Astrocyte (in vitro differentiated cells and primary cell): ENCODE results near the gene RPS6KA2. TPM values are rescaled to one million over a fixed set of nuclear protein-coding genes. Genes with fewer than 3 reads are reported as not detected.

Experiments
- DNase-seq: peaks from one replicate; pipeline ENCODE4 v3.0.0-alpha.2; 2010; ENCODE audit warnings: low read depth
- FAIRE-seq: peaks from 2 replicates; lab custom pipeline; 2011; peaks lifted over from hg19 to GRCh38; lab: Jason Lieb, UNC
- H2AFZ ChIP-seq: 2 replicates; pipeline ENCODE4 v1.6.0; 2012; ENCODE audit warnings: low read depth, low read length, inconsistent platforms
- H3K27ac ChIP-seq: 2 replicates; pipeline ENCODE4 v1.5.1; 2011; ENCODE audit warnings: low read depth, low read length, inconsistent platforms
- H3K27me3 ChIP-seq: 2 replicates; pipeline ENCODE4 v1.6.0; 2011; ENCODE audit warnings: low read length, inconsistent platforms; ENCODE audit not compliant: insufficient read depth
- H3K36me3 ChIP-seq: 2 replicates; pipeline ENCODE4 v1.5.1; 2011; ENCODE audit warnings: low read length, inconsistent platforms; ENCODE audit not compliant: insufficient read depth
- H3K4me1 ChIP-seq: 2 replicates; pipeline ENCODE4 v1.5.1; 2011; ENCODE audit warnings: low read length, inconsistent platforms; ENCODE audit not compliant: insufficient read depth
- H3K4me2 ChIP-seq: 2 replicates; pipeline ENCODE4 v1.6.0; 2012; ENCODE audit warnings: low read length, inconsistent platforms
- H3K4me3 ChIP-seq: 2 replicates; pipeline ENCODE4 v1.5.1; 2011; ENCODE audit warnings: low read depth, mild to moderate bottlenecking, low read length, inconsistent platforms; ENCODE audit not compliant: insufficient read depth
- H3K79me2 ChIP-seq: 2 replicates; pipeline ENCODE4 v1.6.0; 2012; ENCODE audit warnings: mild to moderate bottlenecking, low read length, inconsistent platforms; ENCODE audit not compliant: insufficient read depth
- H3K9ac ChIP-seq: 2 replicates; pipeline ENCODE4 v1.6.0; 2012; ENCODE audit warnings: mild to moderate bottlenecking, low read length, inconsistent platforms
- H3K9me3 ChIP-seq: 2 replicates; pipeline ENCODE4 v1.5.1; 2012; ENCODE audit warnings: low read depth, mild to moderate bottlenecking, low read length, inconsistent platforms; ENCODE audit not compliant: insufficient read depth
- H4K20me1 ChIP-seq: 2 replicates; pipeline ENCODE4 v1.6.0; 2012; ENCODE audit warnings: low read length, inconsistent platforms; ENCODE audit not compliant: insufficient read depth
- H3K27ac Mint-ChIP-seq: one replicate; pipeline ENCODE4 v1.8.0; 2021; ENCODE audit warnings: mild to moderate bottlenecking, mixed read lengths; ENCODE audit not compliant: unreplicated experiment
- H3K27me3 Mint-ChIP-seq: one replicate; pipeline ENCODE4 v1.8.0; 2021; ENCODE audit warnings: low read depth, mixed read lengths; ENCODE audit not compliant: unreplicated experiment
- H3K36me3 Mint-ChIP-seq: one replicate; pipeline ENCODE4 v1.8.0; 2021; ENCODE audit warnings: low read depth, mixed read lengths; ENCODE audit not compliant: unreplicated experiment
- H3K4me1 Mint-ChIP-seq: one replicate; pipeline ENCODE4 v1.8.0; 2021; ENCODE audit warnings: low read depth, mixed read lengths; ENCODE audit not compliant: unreplicated experiment
- H3K4me3 Mint-ChIP-seq: one replicate; pipeline ENCODE4 v1.8.0; 2021; ENCODE audit warnings: mild to moderate bottlenecking, moderate library complexity, mixed read lengths; ENCODE audit not compliant: unreplicated experiment
- H3K9me3 Mint-ChIP-seq: one replicate; pipeline ENCODE4 v1.8.0; 2021; ENCODE audit warnings: mild to moderate bottlenecking, mixed read lengths; ENCODE audit not compliant: unreplicated experiment
- CTCF ChIP-seq: IDR thresholded peaks from 2 replicates; pipeline ENCODE4 v1.5.1; 2011; ENCODE audit warnings: low read depth, mild to moderate bottlenecking, inconsistent platforms, low read length, moderate library complexity; ENCODE audit not compliant: insufficient read depth
- EZH2 ChIP-seq: IDR thresholded peaks from 2 replicates; pipeline ENCODE4 v1.6.1; 2012; ENCODE audit warnings: mild to moderate bottlenecking, low read length, inconsistent platforms; ENCODE audit not compliant: insufficient read depth
- total RNA-seq: library from RNA; stranded (reverse); gene quantifications from 2 replicates; pipeline ENCODE4 v1.2.1, GENCODE V29; 2021

RPS6KA2 gene
- total RNA-seq, 1 donor from 2014 or later = 33.5 TPM

- H3K36me3 Mint-ChIP-seq = peaks cover 17% of the 10 kb centered on the region
- DNase-seq = no peak
- H3K27ac ChIP-seq = no peak overlapping the region
- no peaks in the 10 kb centered on the region for H3K36me3 ChIP-seq
- no peak overlapping the region for H3K9ac ChIP-seq
- no peaks in the 10 kb centered on the region for H3K9me3 ChIP-seq
- H3K4me1 Mint-ChIP-seq = peaks cover 28% of the 10 kb centered on the region
- peaks cover 24% of the 10 kb centered on the region for H3K4me1 ChIP-seq
- no peaks in the 10 kb centered on the region for H3K27me3 ChIP-seq
- H3K27me3 Mint-ChIP-seq = no peaks in the 10 kb centered on the region
- H4K20me1 ChIP-seq = no peaks in the 10 kb centered on the region
- no peak for TF ChIP-seq EZH2
- no peak for TF ChIP-seq CTCF
- no peak overlapping the region for H3K4me3 Mint-ChIP-seq
- no peak for FAIRE-seq
- H3K27ac Mint-ChIP-seq = no peak overlapping the region
- peak overlapping the region; percentile 32 for H3K4me2 ChIP-seq
- peaks cover 2% of the 10 kb centered on the region for H3K9me3 Mint-ChIP-seq
- H3K79me2 ChIP-seq = no peaks in the 10 kb centered on the region
- no peak overlapping the region for H2AFZ ChIP-seq
- H3K4me3 ChIP-seq = no peak overlapping the region
These were observed 110.7 kb downstream of the RPS6KA2 start for GRCh38 chr6:166516251-166516884.

GRCh38 chr6:166515072-166515810, 111.8 kb downstream of the RPS6KA2 start:
- H3K9ac ChIP-seq = no peak overlapping the region
- no peaks in the 10 kb centered on the region for H3K79me2 ChIP-seq
- H3K4me1 ChIP-seq = peaks cover 21% of the 10 kb centered on the region
- Mint-ChIP-seq H3K9me3 (no peaks in the 10 kb centered on the region), H3K4me1 (peaks cover 27% of the 10 kb centered on the region), H3K36me3 (peaks cover 16% of the 10 kb centered on the region), H3K27ac (peak overlapping the region; percentile 41), H3K27me3 (no peaks in the 10 kb centered on the region), H3K4me3 (no peak overlapping the region)
- peak overlapping the region; percentile 32 for H3K4me2 ChIP-seq
- peak overlapping the region; percentile 54 for H3K27ac ChIP-seq
- H3K36me3 ChIP-seq = no peaks in the 10 kb centered on the region
- DNase-seq (peak; percentile 77), FAIRE-seq (peak; percentile 23)
- no peaks in the 10 kb centered on the region for H4K20me1 ChIP-seq
- no peak overlapping the region for H2AFZ ChIP-seq
- H3K27me3 ChIP-seq = no peaks in the 10 kb centered on the region
- H3K9me3 ChIP-seq = no peaks in the 10 kb centered on the region
- TF ChIP-seq CTCF = peak; percentile 37
- TF ChIP-seq EZH2 = no peak
- no peak overlapping the region for H3K4me3 ChIP-seq

GRCh38 chr6:166514196-166514595, 112.9 kb downstream of the RPS6KA2 start:
- Histone ChIP-seq H3K27me3 (no peaks in the 10 kb centered on the region), H3K4me2 (no peak overlapping the region), H3K4me3 (no peak overlapping the region), H3K36me3 (no peaks in the 10 kb centered on the region), H3K9me3 (no peaks in the 10 kb centered on the region), H3K4me1 (peaks cover 21% of the 10 kb centered on the region), H3K79me2 (no peaks in the 10 kb centered on the region), H4K20me1 (no peaks in the 10 kb centered on the region), H3K27ac (no peak overlapping the region), H3K9ac (no peak overlapping the region), H2AFZ (no peak overlapping the region)
- Mint-ChIP-seq H3K27me3 (no peaks in the 10 kb centered on the region), H3K36me3 (peaks cover 11% of the 10 kb centered on the region), H3K9me3 (no peaks in the 10 kb centered on the region), H3K4me1 (peaks cover 27% of the 10 kb centered on the region), H3K4me3 (no peak overlapping the region), H3K27ac (no peak overlapping the region)
- DNase-seq = no peak
- FAIRE-seq = no peak
- peak; percentile 5 for TF ChIP-seq CTCF
- TF ChIP-seq EZH2 = no peak
